Skin of body (tissue), 2 donors: ENCODE results near the gene CYBC1. TPM values are rescaled to one million over a fixed set of nuclear protein-coding genes. Genes with fewer than 3 reads are reported as not detected.

ENCODE experiments used
- DNase-seq: peaks from one replicate; lab custom pipeline; 2025; lab: John Stamatoyannopoulos, UW
- total RNA-seq: library from RNA; depleted of rRNA; stranded (reverse); fragments of >200 nt; gene quantifications from one replicate; pipeline ENCODE4 v1.2.3, GENCODE V29; 2014

The CYBC1 gene
- total RNA-seq, 1 donor from 2014 or later: 24.8 TPM

- DNase-seq: no peak
Measured at GRCh38 chr17:82411396-82412053, 39.0 kb downstream of the CYBC1 start.

GRCh38 chr17:82410014-82410716 is 40.4 kb downstream of the CYBC1 start:
- DNase-seq: no peak

- no peak for DNase-seq
Measured at GRCh38 chr17:82408938-82409318, 41.6 kb downstream of the CYBC1 start.

GRCh38 chr17:82408288-82408937 is 42.1 kb downstream of the CYBC1 start:
- no peak for DNase-seq

GRCh38 chr17:82407255-82407654 is 43.3 kb downstream of the CYBC1 start:
- no peak for DNase-seq

DNA sequence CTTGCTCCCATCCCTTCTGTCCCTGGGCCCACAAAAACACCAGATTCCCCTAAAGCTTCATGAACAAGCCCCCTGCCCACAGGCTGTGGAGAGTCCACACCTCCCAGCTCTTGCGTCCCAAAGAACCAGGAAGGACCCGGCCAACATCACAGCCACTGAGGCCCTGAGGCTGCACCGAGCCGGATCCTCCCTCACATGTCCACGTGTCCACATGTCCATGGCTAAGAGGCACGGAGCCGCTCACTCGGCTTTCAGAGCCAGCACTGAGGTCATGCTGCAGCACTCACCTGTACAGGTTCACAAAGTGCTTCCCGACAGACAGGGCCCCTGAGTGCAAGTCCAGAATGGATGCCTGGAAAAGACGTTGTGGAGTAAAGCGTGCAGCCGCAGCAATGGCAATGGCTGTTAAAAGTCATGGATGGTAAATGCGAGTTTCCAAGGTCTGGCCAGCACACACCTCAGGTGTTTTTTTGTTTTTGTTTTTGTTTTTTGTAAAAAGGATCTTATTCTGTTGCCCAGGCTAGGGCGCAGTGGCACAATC is 44.4 kb downstream of the CYBC1 start:
- DNase-seq: no peak

DNA sequence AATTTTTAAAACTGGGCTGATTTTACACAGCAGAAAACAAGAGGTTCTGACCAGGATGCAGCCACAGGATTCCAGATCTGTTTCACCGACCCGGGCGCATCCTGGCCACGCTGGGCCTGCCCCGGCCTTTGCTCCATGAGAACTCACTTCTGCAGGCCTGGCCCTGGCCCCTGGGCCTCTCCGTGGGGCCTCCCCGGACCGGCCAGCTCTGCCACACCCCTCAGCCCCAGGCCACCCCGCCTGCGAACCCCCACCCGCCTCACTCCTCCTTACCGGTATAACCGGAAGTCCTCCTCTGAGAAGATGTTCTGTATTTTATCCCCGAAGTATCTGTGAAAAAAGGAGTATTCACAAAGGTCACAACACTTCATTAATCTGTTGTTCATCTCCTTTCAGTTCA is 45.5 kb downstream of the CYBC1 start:
- no peak for DNase-seq

DNA sequence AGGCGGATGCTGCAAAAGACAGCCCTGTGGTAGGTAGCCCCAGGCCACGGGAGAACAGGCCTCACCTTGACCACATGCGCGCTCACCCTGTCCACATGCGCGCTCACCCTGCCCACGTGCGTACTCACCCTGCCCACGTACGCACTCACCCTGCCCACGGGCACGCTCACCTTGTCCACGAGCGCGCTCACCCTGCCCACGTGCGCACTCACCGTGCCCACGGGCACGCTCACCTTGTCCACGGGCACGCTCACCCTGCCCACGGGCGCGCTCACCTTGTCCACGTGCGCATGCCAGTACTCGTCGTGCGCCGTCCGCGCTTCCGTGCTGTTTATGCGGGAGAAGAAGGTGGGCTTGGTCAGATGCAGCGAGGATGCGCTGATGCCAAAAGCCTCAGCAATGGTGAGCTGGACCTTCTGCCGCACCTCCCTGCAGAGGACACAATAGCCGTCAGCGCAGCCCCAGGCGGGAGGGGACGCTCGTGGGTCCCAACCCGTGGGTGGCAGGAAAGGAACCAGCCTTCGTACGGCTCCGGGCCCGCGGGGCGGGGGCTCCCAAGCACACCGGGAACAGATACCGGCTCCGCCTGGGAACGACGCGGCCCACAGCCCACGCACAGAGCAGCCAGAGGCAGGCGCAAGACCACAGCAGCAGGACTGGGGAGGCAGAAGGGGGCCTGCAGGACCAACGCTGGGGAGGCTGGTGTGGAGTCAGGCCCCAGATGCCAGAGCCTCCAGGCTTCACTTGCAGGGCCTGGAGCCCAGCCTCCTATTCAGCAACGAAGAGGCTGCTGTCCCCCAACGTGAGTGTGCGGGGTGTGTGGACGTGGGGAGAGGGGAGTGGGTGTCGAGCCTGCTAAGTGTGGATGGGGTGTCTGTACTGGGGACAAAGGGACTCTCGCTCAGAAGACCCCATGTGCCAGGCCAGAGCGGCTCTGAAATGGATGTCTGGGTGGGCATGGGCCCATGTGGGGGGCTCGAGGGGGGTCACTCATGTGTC is 46.6 kb downstream of the CYBC1 start:
- no peak for DNase-seq

GRCh38 chr17:82402865-82403264 is 47.7 kb downstream of the CYBC1 start:
- DNase-seq: no peak

DNA sequence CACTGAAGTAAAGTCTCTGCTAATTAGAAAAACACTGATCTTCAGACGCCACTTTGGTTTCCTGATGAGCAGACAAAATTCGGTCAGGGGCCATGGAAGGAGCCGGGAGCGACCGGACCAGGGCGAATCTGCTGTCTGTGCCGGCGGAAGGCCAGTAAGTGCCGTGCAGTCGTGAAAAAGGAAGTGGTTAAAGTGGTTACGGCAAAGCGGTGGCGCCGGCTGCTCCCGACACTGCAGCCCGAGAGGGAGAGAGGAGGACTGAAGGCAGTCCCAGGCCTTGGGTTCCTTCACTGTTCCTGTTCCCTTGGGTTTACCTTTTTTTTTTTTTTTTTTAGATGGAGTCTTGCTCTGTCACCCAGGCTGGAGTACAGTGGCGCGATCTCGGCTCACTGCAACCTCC is 49.7 kb downstream of the CYBC1 start:
- no peak for DNase-seq

DNA sequence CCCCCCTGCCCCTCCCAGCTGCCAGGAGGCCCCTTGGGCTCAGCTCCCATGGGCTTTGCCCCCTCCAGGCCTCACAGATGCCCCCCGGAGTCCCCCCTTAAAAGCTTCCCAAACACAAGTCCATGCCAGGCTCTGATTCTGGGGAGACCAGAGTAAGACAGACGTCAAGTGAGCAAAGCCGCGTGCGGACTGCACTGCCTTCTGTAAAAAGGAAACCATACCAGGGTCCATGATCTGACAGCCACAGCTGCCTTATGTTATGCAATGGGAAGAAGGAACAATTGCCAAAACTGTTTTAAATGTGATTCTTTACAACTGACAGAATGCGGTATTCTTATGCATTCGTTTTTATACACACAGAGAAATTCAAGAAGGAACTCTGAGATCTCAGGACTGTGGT is 50.3 kb downstream of the CYBC1 start:
- DNase-seq: peak; percentile 62

- DNase-seq: no peak
Measured at GRCh38 chr17:82399601-82400101, 50.9 kb downstream of the CYBC1 start.

DNA sequence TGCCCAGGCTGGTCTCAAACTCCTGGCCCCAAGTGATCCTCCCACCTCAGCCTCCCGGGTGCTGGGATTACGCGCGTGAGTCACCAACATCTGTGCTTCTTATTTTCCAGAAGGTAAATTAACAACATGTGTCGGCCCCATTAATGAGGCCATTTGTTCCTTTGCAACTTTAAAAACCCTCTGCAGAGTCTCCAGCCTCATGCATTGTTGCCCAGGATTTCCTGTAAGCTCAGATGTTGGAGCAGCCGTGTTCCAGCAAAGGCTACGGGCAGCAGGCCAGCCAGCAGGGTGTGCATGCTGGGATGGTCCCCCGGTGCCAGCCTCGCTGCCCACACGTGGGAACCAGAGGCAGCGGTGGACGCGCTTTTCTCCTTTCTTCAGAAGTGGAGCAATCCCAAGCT is 51.5 kb downstream of the CYBC1 start:
- DNase-seq: peak; percentile 83

DNA sequence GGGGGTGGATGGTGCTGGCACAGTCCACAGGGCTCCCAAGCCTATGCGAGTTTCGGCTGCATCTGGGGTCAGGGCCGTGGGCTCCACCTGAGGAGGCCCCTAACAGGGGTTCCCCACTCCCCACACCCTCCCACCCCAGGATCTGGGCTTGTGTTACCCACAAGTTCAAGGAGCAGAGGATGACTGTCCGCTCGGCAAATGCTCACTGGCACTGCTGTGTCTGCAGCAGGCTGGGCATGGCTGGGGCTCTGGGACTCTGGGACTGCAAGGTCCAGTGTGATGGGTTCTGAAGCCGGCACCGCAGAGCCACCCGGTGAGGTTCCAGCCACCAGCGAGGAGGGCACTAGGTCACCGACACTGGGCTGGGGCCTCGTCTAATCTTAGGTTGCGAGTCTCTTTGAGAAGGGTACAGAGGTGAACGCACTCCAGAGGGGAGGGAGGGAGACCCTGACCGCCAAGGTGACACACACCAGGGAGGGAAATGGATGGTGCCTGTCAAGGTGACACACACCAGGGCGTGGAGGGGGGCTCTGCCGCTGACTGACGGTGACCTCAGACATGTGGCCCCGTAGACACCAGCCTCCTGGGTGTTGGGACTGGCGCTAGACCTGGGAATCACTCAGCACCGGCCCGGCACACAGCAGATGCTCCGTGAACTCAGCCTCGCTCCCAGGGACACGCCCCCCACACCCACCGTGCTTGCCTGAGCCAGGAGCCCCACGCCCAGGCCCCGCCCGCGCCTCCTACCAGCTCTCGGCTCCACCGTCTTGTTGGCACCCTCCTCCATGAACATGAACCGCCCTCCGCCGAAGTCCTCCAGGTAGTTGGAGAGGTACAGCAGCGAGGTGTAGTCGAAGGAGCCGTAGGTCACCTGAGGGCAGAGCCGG is 52.9 kb downstream of the CYBC1 start:
- DNase-seq: no peak

DNA sequence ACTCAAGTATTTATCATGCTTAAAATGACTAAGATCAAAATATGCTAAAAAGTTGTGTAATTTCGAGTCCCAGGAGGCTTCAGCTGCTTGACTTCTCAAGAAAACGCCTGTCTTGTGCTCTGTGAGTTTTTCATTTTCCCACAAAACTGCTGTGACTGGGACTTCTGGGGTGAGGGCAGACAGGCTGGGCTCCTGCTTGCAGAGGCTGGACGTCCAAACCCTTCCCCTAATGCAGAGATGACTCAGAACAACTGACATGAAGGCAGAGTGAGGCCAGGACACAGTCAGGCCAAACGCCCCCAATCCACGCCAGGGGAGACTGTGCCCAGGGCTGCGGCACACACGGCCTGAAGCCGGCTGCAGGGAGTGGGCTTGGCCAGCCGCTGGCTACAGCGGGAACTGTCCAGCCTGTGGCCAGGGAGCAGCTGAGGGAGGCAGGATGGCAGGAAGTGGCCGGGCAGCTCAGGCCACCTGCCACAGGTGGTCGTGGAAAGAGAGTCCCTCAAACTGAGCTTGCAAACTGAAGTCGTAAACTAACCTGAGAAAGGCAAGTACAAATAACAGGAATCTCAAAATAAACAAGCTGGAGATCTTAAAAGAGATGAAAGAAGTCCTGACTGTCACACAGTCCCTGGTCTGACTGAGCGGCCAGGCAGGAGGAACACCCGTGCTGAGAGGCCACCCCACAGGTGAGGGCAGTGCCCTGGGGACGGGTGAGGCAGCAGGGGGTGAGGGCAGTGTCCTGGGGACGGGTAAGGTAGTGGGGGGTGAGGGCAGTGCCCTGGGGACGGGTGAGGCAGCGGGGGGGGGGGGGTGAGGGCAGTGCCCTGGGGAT is 53.7 kb downstream of the CYBC1 start:
- DNase-seq: no peak

- DNase-seq: no peak
Measured at GRCh38 chr17:82394278-82394677, 56.3 kb downstream of the CYBC1 start.

DNA sequence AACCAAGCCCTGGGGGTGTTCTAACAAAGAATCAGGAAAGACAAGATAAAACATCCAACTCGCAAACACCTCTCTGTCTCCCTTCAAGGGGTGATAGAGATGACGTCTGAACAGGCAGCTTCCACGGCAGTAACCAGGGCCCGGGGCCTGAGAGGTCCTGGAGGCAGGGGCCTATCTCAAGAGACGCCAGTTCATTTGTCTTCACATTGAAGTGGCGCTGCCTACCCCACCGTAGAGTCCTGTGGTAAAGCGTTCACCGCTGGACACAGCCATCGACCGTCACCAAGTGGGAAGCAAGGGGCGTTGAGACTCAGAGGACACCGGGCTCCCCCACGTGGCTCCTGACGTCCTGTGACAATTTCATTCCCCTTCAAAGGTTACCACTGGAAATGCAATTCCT is 57.6 kb downstream of the CYBC1 start:
- DNase-seq: no peak
